CD4-positive, alpha-beta T cell (primary cell): ENCODE data around the gene HCST. TPM values are rescaled to one million over a fixed set of nuclear protein-coding genes. Genes with fewer than 3 reads are reported as not detected.

ENCODE experiments used
- ATAC-seq: fragments of 200-7000 bp; cut with Tn5 transposase; one replicate; pipeline ENCODE4 v1.10.0; 2022; ENCODE audit warnings: mild to moderate bottlenecking; ENCODE audit not compliant: poor library complexity
- CTCF ChIA-PET: fragments of 350-600 bp; sonication (Branson Sonifier 250); formaldehyde crosslinking; loops from one replicate; lab custom pipeline; 2021; ENCODE audit warnings: antibody characterized with exemption, inconsistent platforms; lab: Charles Lee
- POLR2A ChIA-PET: fragments of 350-600 bp; sonication (Branson Sonifier 250); formaldehyde crosslinking; loops from one replicate; lab custom pipeline; 2021; ENCODE audit warnings: antibody characterized with exemption, inconsistent platforms; lab: Charles Lee
- DNase-seq, 14 experiments: peaks; one replicate each; pipeline ENCODE4 v3.0.0-alpha.2; 2013 to 2020; ENCODE audit warnings: mixed read lengths in 2 of 14
- H3K27ac ChIP-seq, 2 donors: one replicate each; pipeline versions ENCODE4 v1.5.1 to v1.7.0; 2013; ENCODE audit warnings: low read length in 2 of 2, low read depth in 1 of 2, mild to moderate bottlenecking in 1 of 2
- H3K27me3 ChIP-seq, 2 experiments: 1 replicate in 1 of 2; 2 replicates in 1 of 2; pipeline versions ENCODE4 v1.6.1 to v1.7.0; 2013; ENCODE audit warnings: low read length in 2 of 2, control low read depth in 1 of 2, mild to moderate bottlenecking in 1 of 2, moderate library complexity in 1 of 2; ENCODE audit not compliant: insufficient read depth in 2 of 2, control insufficient read depth in 1 of 2
- H3K36me3 ChIP-seq: one replicate; pipeline ENCODE4 v1.6.1; 2013; ENCODE audit warnings: low read length, control low read depth; ENCODE audit not compliant: insufficient read depth
- H3K4me1 ChIP-seq: one replicate; pipeline ENCODE4 v1.6.1; 2013; ENCODE audit warnings: low read length, control low read depth; ENCODE audit not compliant: insufficient read depth
- H3K4me3 ChIP-seq: one replicate; pipeline ENCODE4 v1.5.1; 2013; ENCODE audit warnings: mild to moderate bottlenecking, low read length, moderate library complexity
- H3K9me3 ChIP-seq, 2 experiments: 1 replicate in 1 of 2; 2 replicates in 1 of 2; pipeline versions ENCODE4 v1.6.1 to v1.7.0; 2013; ENCODE audit warnings: low read length in 2 of 2, mild to moderate bottlenecking in 2 of 2, control low read depth in 1 of 2, moderate library complexity in 1 of 2; ENCODE audit not compliant: control insufficient read depth in 1 of 2, insufficient read depth in 1 of 2
- H3K27ac Mint-ChIP-seq: one replicate; pipeline ENCODE4 v1.8.0; 2020; ENCODE audit warnings: mixed read lengths
- H3K27me3 Mint-ChIP-seq: one replicate; pipeline ENCODE4 v1.8.0; 2021; ENCODE audit warnings: mixed read lengths
- H3K36me3 Mint-ChIP-seq: one replicate; pipeline ENCODE4 v1.8.0; 2021; ENCODE audit warnings: low read depth, mixed read lengths
- H3K4me1 Mint-ChIP-seq: one replicate; pipeline ENCODE4 v1.8.0; 2021; ENCODE audit warnings: low read depth, mixed read lengths
- H3K4me3 Mint-ChIP-seq: one replicate; pipeline ENCODE4 v1.8.0; 2020; ENCODE audit warnings: mild to moderate bottlenecking, mixed read lengths
- H3K9me3 Mint-ChIP-seq: one replicate; pipeline ENCODE4 v1.8.0; 2020; ENCODE audit warnings: mixed read lengths
- CTCF ChIP-seq: fragments of 200-600 bp; IDR thresholded peaks from one replicate; pipeline ENCODE4 v1.8.0; 2022; ENCODE audit warnings: antibody characterized with exemption, mild to moderate bottlenecking
- intact Hi-C, 2 experiments: fragments of 100-400 bp; cut with DNase I in 1 of 2; cut with micrococcal nuclease in 1 of 2; formaldehyde crosslinking; loops; one replicate each; pipeline versions ENCODE4 v1.15.1 to v1.9.0; 2023 to 2025; cut with DNase I, micrococcal nuclease
- total RNA-seq, 174 experiments: library from RNA in 2 of 174; stranded (reverse) in 2 of 174; gene quantifications; one replicate each; pipeline ENCODE4 v1.2.3 and lab custom pipeline; 2021 to 2026

Gene HCST
- total RNA-seq, 2 experiments from 2014 or later = 72.4 to 78.6 TPM

GRCh38 chr19:35940078-35940775, 37.9 kb downstream of the HCST start:
- Mint-ChIP-seq H3K9me3 (no peaks in the 10 kb centered on the region), H3K4me1 (peaks cover 39% of the 10 kb centered on the region), H3K4me3 (no peak overlapping the region), H3K36me3 (peaks cover 42% of the 10 kb centered on the region), H3K27me3 (no peaks in the 10 kb centered on the region), H3K27ac (no peak overlapping the region)
- intact Hi-C loops = no loop called here
- no peak for TF ChIP-seq CTCF
- ATAC-seq (no peak), DNase-seq (no peak)
- Histone ChIP-seq H3K27ac (no peak overlapping the region), H3K4me1 (peaks cover 35% of the 10 kb centered on the region), H3K9me3 (no peaks in the 10 kb centered on the region), H3K36me3 (peaks cover 17% of the 10 kb centered on the region), H3K4me3 (no peak overlapping the region), H3K27me3 (no peaks in the 10 kb centered on the region)
- CTCF ChIA-PET = no interaction called here
- POLR2A ChIA-PET = no interaction called here

GRCh38 chr19:35940839-35941238, 38.5 kb downstream of the HCST start:
- Mint-ChIP-seq H3K9me3 (no peaks in the 10 kb centered on the region), H3K36me3 (peaks cover 48% of the 10 kb centered on the region), H3K27me3 (no peaks in the 10 kb centered on the region), H3K4me3 (no peak overlapping the region), H3K27ac (no peak overlapping the region), H3K4me1 (peaks cover 37% of the 10 kb centered on the region)
- CTCF ChIA-PET = interaction anchor here (0.6 to 1.0 kb wide), 2 partner anchors 18 to 52 kb away, joined by 3 read pairs; no protein-coding TSS in a partner anchor
- no peak for TF ChIP-seq CTCF
- POLR2A ChIA-PET = no interaction called here
- Histone ChIP-seq H3K4me3 (no peak overlapping the region), H3K27me3 (no peaks in the 10 kb centered on the region), H3K27ac (peak overlapping the region in 1 of 2 donors; percentile 13), H3K9me3 (no peaks in the 10 kb centered on the region), H3K4me1 (peaks cover 29% of the 10 kb centered on the region), H3K36me3 (peaks cover 18% of the 10 kb centered on the region)
- DNase-seq = no peak
- no peak for ATAC-seq
- intact Hi-C loops = no loop called here

- no peak overlapping the region for H3K27ac Mint-ChIP-seq
- peaks cover 54% of the 10 kb centered on the region for H3K36me3 Mint-ChIP-seq
- H3K4me1 Mint-ChIP-seq = peaks cover 30% of the 10 kb centered on the region
Measured at GRCh38 chr19:35942235-35942634, 39.9 kb downstream of the HCST start.

More at GRCh38 chr19:35942235-35942634, 39.9 kb downstream of the HCST start:
- intact Hi-C loops = no loop called here
- H3K4me3 Mint-ChIP-seq = no peak overlapping the region
- H3K9me3 Mint-ChIP-seq = no peaks in the 10 kb centered on the region
- ATAC-seq = no peak
- Histone ChIP-seq H3K4me3 (no peak overlapping the region), H3K27ac (no peak overlapping the region), H3K27me3 (no peaks in the 10 kb centered on the region), H3K36me3 (peaks cover 18% of the 10 kb centered on the region), H3K9me3 (no peaks in the 10 kb centered on the region), H3K4me1 (peaks cover 23% of the 10 kb centered on the region)
- no peak for TF ChIP-seq CTCF
- no peaks in the 10 kb centered on the region for H3K27me3 Mint-ChIP-seq
- POLR2A ChIA-PET = no interaction called here
- CTCF ChIA-PET = no interaction called here
- no peak for DNase-seq
